ENCODE measurements around the gene KRTAP10-4.
"Not testable (repeated sequence)": the region's sequence is repeated elsewhere in the genome, so short reads cannot be mapped to it uniquely, and the experiment has no call there.

KRTAP10-4 gene

DNA sequence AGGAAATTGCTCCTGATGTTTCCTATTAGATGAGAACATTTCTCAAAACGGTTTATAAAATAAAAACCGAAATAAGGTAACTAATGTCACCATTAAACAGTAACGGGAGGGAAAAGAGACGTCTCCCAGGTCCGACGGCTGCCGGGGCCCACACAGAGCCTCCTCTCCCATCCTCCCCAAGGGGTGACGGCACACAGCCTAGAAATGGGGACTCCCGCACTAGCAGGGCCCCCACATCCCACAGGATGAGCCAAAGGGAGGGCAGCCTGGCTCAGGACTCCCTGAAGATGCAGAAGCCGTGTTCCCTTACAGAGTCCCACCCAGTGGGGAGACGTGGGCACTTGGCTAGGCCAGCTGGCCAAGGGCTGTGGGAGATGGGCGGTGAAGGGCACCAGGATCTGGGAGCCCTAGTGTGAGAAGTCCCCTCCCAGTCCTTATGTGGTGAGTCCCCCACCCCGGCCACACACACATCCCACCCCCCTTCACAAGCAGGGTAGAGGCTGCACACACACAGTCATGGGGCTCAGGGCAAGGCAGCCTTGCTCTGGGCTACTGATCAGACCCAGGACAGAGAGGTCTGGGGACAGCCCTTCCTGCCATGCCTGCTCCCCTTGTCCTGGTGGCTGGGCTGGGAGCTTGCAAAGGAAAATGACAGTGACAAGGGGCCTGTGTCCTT lies 18.2 kb upstream of the KRTAP10-4 start:
- no peak for TF ChIP-seq CTCF (IDR thresholded peaks at IDR 0.05; ENCODE audit: low read depth, low read length)
- H3K4me3 ChIP-seq (ENCODE audit: low read depth, low read length), result no peak overlapping the region

- H3K4me3 ChIP-seq (ENCODE audit: low read depth, low read length), result no peak overlapping the region
- no peak for TF ChIP-seq CTCF (IDR thresholded peaks at IDR 0.05; ENCODE audit: low read depth, low read length)
Observed at GRCh38 chr21:44556879-44557278, 16.6 kb upstream of the KRTAP10-4 start.

DNA sequence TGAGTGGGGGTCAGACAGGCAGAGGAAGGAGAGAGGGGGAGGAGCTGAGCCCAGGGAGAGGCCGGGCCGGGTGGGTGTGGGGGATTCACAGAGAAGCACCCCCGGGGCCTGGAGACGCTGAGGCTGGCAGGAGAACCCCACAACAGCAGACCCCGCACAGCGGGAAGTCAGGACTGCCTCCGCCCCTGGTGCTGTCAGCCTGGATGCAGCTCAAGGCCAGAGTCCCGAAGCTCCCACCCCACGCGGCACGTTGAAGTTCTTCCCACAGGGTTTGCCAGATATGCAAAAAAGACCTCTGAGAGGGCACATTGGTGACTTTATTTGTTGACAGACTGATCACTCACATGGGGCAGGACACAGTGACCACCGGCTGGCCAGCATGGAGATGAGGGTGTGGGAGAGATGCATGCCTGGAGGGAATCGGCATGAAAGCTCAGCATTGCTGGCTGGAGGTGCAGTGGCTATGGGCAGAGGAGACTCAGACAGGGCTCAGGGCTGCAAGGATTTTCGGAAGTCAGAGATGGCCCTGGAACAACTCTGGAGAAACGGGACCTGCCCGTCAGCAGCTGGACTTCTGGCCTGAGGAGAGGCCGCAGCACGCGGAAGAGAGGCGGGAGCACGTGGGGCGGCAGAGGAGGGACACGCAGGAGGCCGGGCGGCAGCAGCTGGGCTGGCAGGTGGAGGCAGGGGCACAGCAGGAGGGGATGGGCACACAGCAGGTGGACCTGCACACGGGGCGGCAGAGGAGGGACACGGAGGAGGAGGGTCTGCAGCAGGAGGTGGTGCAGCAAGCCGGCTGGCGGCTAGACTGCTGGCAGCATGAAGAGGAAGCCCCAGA lies 15.8 kb upstream of the KRTAP10-4 start:
- TF ChIP-seq CTCF (IDR thresholded peaks at IDR 0.05; ENCODE audit: low read depth, low read length), result no peak
- no peak overlapping the region for H3K4me3 ChIP-seq (ENCODE audit: low read depth, low read length)

GRCh38 chr21:44558329-44558675 lies 15.2 kb upstream of the KRTAP10-4 start:
- H3K4me3 ChIP-seq (ENCODE audit: low read depth, low read length), result not testable (repeated sequence)

DNA sequence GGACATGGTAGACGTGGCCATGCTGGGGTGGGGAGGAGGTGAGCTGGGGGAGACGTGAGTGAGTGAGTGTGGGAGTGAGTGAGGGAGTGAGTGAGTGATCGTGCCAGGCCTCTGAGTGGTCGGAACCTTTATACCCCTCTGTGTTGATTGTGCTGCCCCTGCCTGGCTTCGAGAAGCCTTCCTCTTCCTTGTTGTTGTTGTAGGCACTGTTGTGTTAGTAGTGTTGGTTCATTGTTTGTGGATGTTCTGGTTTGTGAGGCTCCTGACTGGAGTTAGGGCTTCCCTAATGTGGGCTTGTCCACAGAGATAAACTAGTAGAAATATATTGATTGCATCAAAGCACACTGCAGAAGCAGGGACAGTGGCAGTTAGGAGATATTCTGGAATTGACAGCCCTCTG lies 14.8 kb upstream of the KRTAP10-4 start, which contains the start of gene KRTAP10-3:
Gene KRTAP10-3, minus strand, starts transcription at position 101 of the 400 bp plus-strand sequence. Its CDS starts 80 bp downstream, at position 21.
- H3K4me3 ChIP-seq (ENCODE audit: low read depth, low read length), result no peak within 1 kb of the TSS
- no peak for TF ChIP-seq CTCF (IDR thresholded peaks at IDR 0.05; ENCODE audit: low read depth, low read length)

DNA sequence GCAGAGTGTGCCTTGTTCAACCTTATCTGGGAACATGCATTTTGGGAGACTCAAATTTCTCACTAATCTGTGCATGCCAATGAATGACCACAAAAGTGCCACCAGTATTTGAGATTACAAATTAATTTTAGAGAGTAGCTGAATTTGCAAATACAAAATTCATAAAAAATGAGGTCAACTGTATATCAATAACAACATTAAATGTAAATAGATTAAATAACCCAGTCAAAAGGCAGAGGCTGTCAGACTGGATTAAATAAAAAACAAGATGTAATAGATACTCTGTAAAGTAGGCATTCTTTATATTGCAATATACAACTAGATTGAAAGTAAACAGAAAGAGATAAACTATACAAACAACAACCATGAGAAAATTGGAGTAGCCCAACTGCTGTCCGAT lies 9.4 kb upstream of the KRTAP10-4 start:
- no peak overlapping the region for H3K4me3 ChIP-seq (ENCODE audit: low read depth, low read length)
- TF ChIP-seq CTCF (IDR thresholded peaks at IDR 0.05; ENCODE audit: low read depth, low read length), result no peak

- no peak overlapping the region for H3K4me3 ChIP-seq (ENCODE audit: low read depth, low read length)
- no peak for TF ChIP-seq CTCF (IDR thresholded peaks at IDR 0.05; ENCODE audit: low read depth, low read length)
Observed at GRCh38 chr21:44564886-44565598, 8.5 kb upstream of the KRTAP10-4 start.
